HG02870 (cell line): ENCODE results near the gene PRPF39.
"Not testable (repeated sequence)": the region's sequence is repeated elsewhere in the genome, so short reads cannot be mapped to it uniquely, and the experiment has no call there.

ENCODE experiments used
- ATAC-seq: cut with Tn5 transposase; IDR thresholded peaks from one replicate; pipeline ENCODE4 v1.9.1; 2021; ENCODE audit warnings: mild to moderate bottlenecking, moderate library complexity; ENCODE audit not compliant: unreplicated experiment

Gene PRPF39

GRCh38 chr14:45135156-45135555 is 51.2 kb downstream of the PRPF39 start:
- ATAC-seq: no peak

GRCh38 chr14:45135659-45136395 is 51.9 kb downstream of the PRPF39 start, which contains the start of gene FANCM:
TSS of gene FANCM (plus strand) at chr14:45135930. CDS start at chr14:45136032, 102 bp downstream.
- peak; percentile 31 for ATAC-seq

DNA sequence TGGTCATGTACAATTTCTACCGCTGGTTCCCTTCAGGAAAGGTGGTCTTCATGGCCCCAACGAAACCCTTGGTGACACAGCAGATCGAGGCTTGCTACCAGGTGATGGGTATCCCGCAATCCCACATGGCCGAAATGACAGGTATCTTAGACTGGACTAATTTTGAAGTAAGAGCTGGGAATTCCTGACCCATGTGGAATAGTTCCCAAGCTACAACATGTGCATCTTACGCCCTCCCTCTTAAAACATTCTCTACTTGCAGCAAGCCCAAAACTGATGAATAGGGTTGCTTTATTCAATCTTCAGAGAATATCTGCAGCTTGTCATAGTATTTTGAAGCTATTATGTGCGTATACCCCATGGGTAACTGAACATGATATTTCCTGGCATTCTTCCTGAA is 52.5 kb downstream of the PRPF39 start:
- ATAC-seq: no peak

GRCh38 chr14:45140661-45141187 is 56.8 kb downstream of the PRPF39 start:
- ATAC-seq: no peak

DNA sequence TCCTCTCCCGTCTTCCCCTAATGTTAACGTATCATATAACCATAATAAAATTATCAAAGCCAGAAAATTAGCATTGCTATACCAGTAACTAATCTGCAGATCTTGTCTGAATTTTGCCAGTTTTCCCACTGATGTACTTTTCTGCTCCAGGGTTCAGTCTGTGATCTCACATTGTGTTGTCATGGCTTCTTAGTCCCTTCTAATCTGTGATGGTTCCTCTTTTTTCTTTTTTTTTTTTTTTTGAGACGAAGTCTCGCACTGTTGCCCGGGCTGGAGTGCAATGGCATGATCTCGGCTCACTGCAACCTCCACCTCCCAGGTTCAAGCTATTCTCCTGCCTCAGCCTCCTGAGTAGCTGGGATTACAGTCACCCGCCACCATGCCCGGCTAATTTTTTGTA is 58.2 kb downstream of the PRPF39 start:
- ATAC-seq: not testable (repeated sequence)

- ATAC-seq: peak; percentile 65
These were observed 60.7 kb downstream of the PRPF39 start for GRCh38 chr14:45144658-45145057.

DNA sequence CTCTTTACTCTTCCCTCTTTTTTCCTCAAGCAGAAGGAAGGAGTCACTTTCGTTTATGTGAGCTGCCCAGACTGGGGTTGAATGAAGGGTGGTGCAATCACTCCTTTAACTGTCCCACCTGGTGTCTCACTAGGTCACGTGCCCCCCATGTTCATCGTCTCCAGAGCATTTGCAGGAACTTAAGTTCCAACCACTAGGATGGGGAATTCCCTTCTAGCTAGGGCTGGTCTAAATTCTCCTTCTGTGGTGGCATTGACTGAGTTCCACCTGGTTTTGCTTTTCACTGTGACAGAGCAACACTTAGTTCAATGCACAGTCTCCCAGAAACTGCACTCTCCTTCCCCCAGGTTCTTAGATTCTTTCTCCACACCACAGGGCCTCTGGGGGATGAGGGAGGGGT is 61.3 kb downstream of the PRPF39 start:
- ATAC-seq: peak; percentile 80

DNA sequence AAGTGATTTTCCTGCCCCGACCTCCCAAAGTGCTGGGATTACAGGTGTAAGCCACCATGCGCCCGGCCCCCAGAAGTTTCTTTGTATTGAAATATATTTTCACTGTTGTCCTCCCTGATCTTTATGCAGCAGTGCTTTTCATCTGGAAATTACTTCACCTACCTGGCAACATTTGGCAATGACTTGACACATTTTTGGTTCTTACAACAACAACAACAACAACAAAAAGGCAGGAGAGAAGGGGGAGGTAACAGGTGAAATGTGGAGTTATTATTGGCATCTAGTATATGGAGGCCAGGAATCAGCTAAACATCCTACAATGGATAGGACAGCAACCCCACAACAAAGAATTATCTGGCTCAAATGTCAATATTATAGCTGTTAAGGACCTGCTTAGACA is 65.7 kb downstream of the PRPF39 start:
- no peak for ATAC-seq

GRCh38 chr14:45150386-45150890 is 66.5 kb downstream of the PRPF39 start:
- no peak for ATAC-seq

- peak; percentile 94 for ATAC-seq
These were observed 72.2 kb downstream of the PRPF39 start for GRCh38 chr14:45156067-45156466.
